ENCODE measurements around the gene PTPRO. TPM values are rescaled to one million over a fixed set of nuclear protein-coding genes. Genes with fewer than 3 reads are reported as not detected.

Gene PTPRO
- total and polyA plus RNA-seq, 10 of the 15 experiments (the other 5 are each of a cell fraction or from before 2014, with no cell fraction given): 1.2 to 5.3 (median 3.5) TPM

GRCh38 chr12:15547063-15547462, 224.8 kb downstream of the PTPRO start:
- Histone ChIP-seq H4K20me1 (ENCODE audit: control insufficient read depth, insufficient read depth) (no peaks in the 10 kb centered on the region), H3K36me3 (ENCODE audit: control insufficient read depth in 2 of 2, insufficient read depth in 2 of 2, low read length in 1 of 2) (no peaks in the 10 kb centered on the region), H2AFZ (ENCODE audit: control insufficient read depth, low read depth, low read length) (peak overlapping the region; percentile 59), H3K4me3 (peak overlapping the region; percentile 19; the same call in 1 of the 2 replicates), H3K79me2 (ENCODE audit: control insufficient read depth, insufficient read depth, low read length) (no peaks in the 10 kb centered on the region), H3K9me3 (replicated peaks; ENCODE audit: control insufficient read depth, insufficient read depth, low read length) (no peaks in the 10 kb centered on the region), H3K9ac (ENCODE audit: control insufficient read depth, insufficient read depth, low read length) (no peak overlapping the region; the same call in 1 of the 2 replicates), H3K27ac (ENCODE audit: control insufficient read depth, insufficient read depth) (peak overlapping the region; percentile 66; the same call in 1 of the 2 replicates), H3K4me1 (ENCODE audit: control insufficient read depth, insufficient read depth, low read length) (peaks cover 19% of the 10 kb centered on the region), H3K4me2 (ENCODE audit: control insufficient read depth, insufficient read depth) (peak overlapping the region; percentile 69), H3K27me3 (replicated peaks in 1 of 2; ENCODE audit: control insufficient read depth in 2 of 2, insufficient read depth in 2 of 2, low read length in 1 of 2) (no peaks in the 10 kb centered on the region)
- TF ChIP-seq RFX5 (IDR thresholded peaks at IDR 0.05; ENCODE audit: low read depth, low read length) (no peak), SRF (IDR thresholded peaks at IDR 0.05; ENCODE audit: low read depth in 2 of 2, low read length in 2 of 2) (no peak), NFXL1 (IDR thresholded peaks at IDR 0.05; ENCODE audit: borderline replicate concordance) (no peak), ZBTB40 (IDR thresholded peaks at IDR 0.05; ENCODE audit: borderline replicate concordance) (0 out of 2 replicates have a peak, but pooled peaks have one; percentile 16), BHLHE40 (IDR thresholded peaks at IDR 0.05; ENCODE audit: borderline replicate concordance in 1 of 2, low read depth in 2 of 2, low read length in 1 of 2) (no peak), ELK1 (IDR thresholded peaks at IDR 0.05; ENCODE audit: low read depth, low read length) (no peak), YBX1 (IDR thresholded peaks at IDR 0.05) (no peak), MLLT1 (IDR thresholded peaks at IDR 0.05) (peak; percentile 86), KDM1A (IDR thresholded peaks at IDR 0.05; ENCODE audit: borderline replicate concordance) (no peak), ASH2L (IDR thresholded peaks at IDR 0.05; ENCODE audit: borderline replicate concordance, low read depth) (no peak)
- POLR2A ChIA-PET: interaction anchor here (1.0 to 5.5 kb wide), 5 partner anchors 11 to 28 kb away, joined by 3 to 54 read pairs (median 5); no protein-coding TSS in a partner anchor
- FAIRE-seq (no peak), DNase-seq (ENCODE audit: low read depth, low spot score) (no peak), ATAC-seq (no peak)
- no TSS peak for BruUV-seq (replicated peaks)
- RAD21 ChIA-PET (ENCODE audit: unreplicated experiment): interaction anchor here (1.0 to 4.1 kb wide), 13 partner anchors 12 to 186 kb away, joined by 3 to 47 read pairs (median 16); no protein-coding TSS in a partner anchor
- 93% methylated on average over 5 of the region's 5 CpGs for WGBS (ENCODE audit: insufficient coverage, insufficient replicate concordance, low lambda C conversion rate, missing lambda C conversion rate)
- intact Hi-C loops (cut with micrococcal nuclease; ENCODE audit: unreplicated experiment): no loop called here
- in situ Hi-C loops (cut with MboI): no loop called here
- SMC1A ChIA-PET (ENCODE audit: uncharacterized antibody, unreplicated experiment): interaction anchor here (1.0 to 9.9 kb wide), 15 partner anchors 8 to 223 kb away, joined by 3 to 160 read pairs (median 8); no protein-coding TSS in a partner anchor
- CTCF ChIA-PET: interaction anchor here (0.9 to 10.7 kb wide), 14 partner anchors 8 to 39 kb away, joined by 3 to 116 read pairs (median 6); no protein-coding TSS in a partner anchor

Measured in GM12878 (cell line).